Adipocyte (in vitro differentiated cells): ENCODE data around the gene MAX.

Experiments used
- DNase-seq: peaks from one replicate; pipeline ENCODE4 v3.0.0-alpha.2; 2015; ENCODE audit warnings: low read depth
- H3K27me3 ChIP-seq: replicated peaks from 2 replicates; pipeline ENCODE4 v1.7.0; 2013; ENCODE audit warnings: mild to moderate bottlenecking, low read length, moderate library complexity; ENCODE audit not compliant: control insufficient read depth, insufficient read depth
- H3K36me3 ChIP-seq: 2 replicates; pipeline ENCODE4 v1.7.0; 2013; ENCODE audit warnings: low read length, mild to moderate bottlenecking, moderate library complexity; ENCODE audit not compliant: control insufficient read depth, insufficient read depth, severe bottlenecking
- H3K4me1 ChIP-seq: 2 replicates; pipeline ENCODE4 v1.7.0; 2013; ENCODE audit warnings: mild to moderate bottlenecking, low read length, moderate library complexity; ENCODE audit not compliant: control insufficient read depth, insufficient read depth
- H3K4me3 ChIP-seq: 2 replicates; pipeline ENCODE4 v1.7.0; 2013; ENCODE audit warnings: mild to moderate bottlenecking, low read length, moderate library complexity
- H3K9ac ChIP-seq: 2 replicates; pipeline ENCODE4 v1.7.0; 2013; ENCODE audit warnings: mild to moderate bottlenecking, low read length, moderate library complexity
- H3K9me3 ChIP-seq: 2 replicates; pipeline ENCODE4 v1.7.0; 2013; ENCODE audit warnings: mild to moderate bottlenecking, low read length, moderate library complexity; ENCODE audit not compliant: control insufficient read depth

Gene MAX

DNA sequence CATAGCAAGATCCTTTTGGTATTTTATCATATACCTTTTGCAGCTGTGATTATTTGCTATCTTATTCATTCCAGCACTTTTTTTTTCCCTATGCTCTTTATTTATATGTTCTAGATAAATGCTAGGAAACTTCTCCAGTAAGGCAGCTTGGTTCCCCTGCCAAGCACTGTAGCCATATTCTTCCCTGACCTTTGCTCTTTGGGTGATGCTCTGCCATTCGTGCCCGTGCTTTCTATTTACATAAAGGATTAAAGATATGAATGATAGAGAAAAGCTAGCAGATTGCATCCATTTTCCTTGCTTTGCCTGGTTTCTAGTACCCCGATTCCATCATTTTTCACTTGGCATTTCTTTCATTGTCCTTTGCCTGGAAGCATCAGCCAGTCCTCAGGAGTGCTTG is 73.4 kb downstream of the MAX start:
- no peaks in the 10 kb centered on the region for H3K9me3 ChIP-seq
- H3K4me3 ChIP-seq: no peak overlapping the region
- no peaks in the 10 kb centered on the region for H3K4me1 ChIP-seq
- no peaks in the 10 kb centered on the region for H3K27me3 ChIP-seq
- H3K9ac ChIP-seq: no peak overlapping the region
- H3K36me3 ChIP-seq: peaks cover 46% of the 10 kb centered on the region
- DNase-seq: no peak

DNA sequence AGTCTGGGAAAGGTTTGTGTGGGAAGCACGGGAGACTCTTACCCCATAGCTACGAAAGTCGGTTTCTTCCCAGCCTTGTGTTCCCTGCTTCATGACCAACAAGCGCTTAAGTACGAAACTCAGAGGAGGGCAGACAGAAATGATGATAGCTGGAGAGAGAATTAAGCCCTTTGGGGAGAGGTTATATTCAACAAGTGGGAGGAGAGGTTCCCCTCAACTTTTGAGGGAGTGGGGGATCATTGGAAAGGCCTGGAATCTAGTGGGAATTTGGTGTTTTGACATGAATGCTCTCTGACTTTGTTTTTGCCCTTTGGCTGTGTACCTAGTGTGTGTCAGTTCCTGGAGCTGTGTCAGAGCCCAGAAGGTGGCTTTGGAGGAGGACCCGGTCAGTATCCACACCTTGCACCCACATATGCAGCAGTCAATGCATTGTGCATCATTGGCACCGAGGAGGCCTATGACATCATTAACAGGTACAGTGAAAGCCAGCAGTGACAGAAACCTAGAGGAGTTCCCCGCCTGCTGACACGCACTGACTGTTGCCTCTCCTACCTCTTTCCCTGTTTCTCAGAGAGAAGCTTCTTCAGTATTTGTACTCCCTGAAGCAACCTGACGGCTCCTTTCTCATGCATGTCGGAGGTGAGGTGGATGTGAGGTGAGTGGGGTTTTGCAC is 75.1 kb downstream of the MAX start:
- no peak for DNase-seq
- peaks cover 35% of the 10 kb centered on the region for H3K36me3 ChIP-seq
- no peaks in the 10 kb centered on the region for H3K4me1 ChIP-seq
- no peak overlapping the region for H3K9ac ChIP-seq
- H3K9me3 ChIP-seq: no peaks in the 10 kb centered on the region
- no peaks in the 10 kb centered on the region for H3K27me3 ChIP-seq
- H3K4me3 ChIP-seq: no peak overlapping the region

- Histone ChIP-seq H3K36me3 (peaks cover 30% of the 10 kb centered on the region), H3K4me3 (no peak overlapping the region), H3K9ac (no peak overlapping the region), H3K27me3 (no peaks in the 10 kb centered on the region), H3K9me3 (no peaks in the 10 kb centered on the region), H3K4me1 (no peaks in the 10 kb centered on the region)
- DNase-seq: no peak
Measured at GRCh38 chr14:65026526-65026925, 75.8 kb downstream of the MAX start.

- H3K36me3 ChIP-seq: peaks cover 30% of the 10 kb centered on the region
- no peaks in the 10 kb centered on the region for H3K9me3 ChIP-seq
- H3K4me1 ChIP-seq: no peaks in the 10 kb centered on the region
- H3K9ac ChIP-seq: no peak overlapping the region
- H3K27me3 ChIP-seq: no peaks in the 10 kb centered on the region
- no peak for DNase-seq
- no peak overlapping the region for H3K4me3 ChIP-seq
Measured at GRCh38 chr14:65025818-65026217, 76.5 kb downstream of the MAX start.
